HG02973 (cell line): ENCODE results near the gene BLVRB.
"Not testable (repeated sequence)": the region's sequence is repeated elsewhere in the genome, so short reads cannot be mapped to it uniquely, and the experiment has no call there.

Source experiments
- ATAC-seq: cut with Tn5 transposase; IDR thresholded peaks from one replicate; pipeline ENCODE4 v1.9.1; 2021; ENCODE audit warnings: moderate library complexity; ENCODE audit not compliant: unreplicated experiment

The BLVRB gene

DNA sequence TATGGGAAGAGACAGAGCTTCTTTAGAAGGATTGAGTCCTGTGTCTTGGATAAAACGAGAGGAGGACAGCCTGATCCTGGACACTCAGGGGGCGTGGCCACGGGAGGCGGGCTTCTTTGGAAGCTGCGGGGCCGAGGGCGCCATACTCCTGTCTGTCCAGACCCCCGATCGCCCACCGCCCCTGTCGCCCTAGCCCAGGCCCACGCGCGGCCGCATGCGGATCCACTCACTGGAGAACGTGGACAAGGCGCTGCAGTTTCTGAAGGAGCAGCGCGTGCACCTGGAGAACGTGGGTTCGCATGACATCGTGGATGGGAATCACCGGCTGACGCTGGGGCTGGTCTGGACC, 24.3 kb upstream of the BLVRB start:
- no peak for ATAC-seq

- no peak for ATAC-seq
Observed at GRCh38 chr19:40486017-40486416, 20.5 kb upstream of the BLVRB start.

GRCh38 chr19:40475878-40476644, 10.5 kb upstream of the BLVRB start:
- ATAC-seq, result not testable (repeated sequence)

GRCh38 chr19:40474737-40475136, 9.2 kb upstream of the BLVRB start:
- ATAC-seq, result no peak

GRCh38 chr19:40472516-40472915, 7.0 kb upstream of the BLVRB start:
- ATAC-seq, result no peak

GRCh38 chr19:40471111-40471510, 5.6 kb upstream of the BLVRB start:
- no peak for ATAC-seq

DNA sequence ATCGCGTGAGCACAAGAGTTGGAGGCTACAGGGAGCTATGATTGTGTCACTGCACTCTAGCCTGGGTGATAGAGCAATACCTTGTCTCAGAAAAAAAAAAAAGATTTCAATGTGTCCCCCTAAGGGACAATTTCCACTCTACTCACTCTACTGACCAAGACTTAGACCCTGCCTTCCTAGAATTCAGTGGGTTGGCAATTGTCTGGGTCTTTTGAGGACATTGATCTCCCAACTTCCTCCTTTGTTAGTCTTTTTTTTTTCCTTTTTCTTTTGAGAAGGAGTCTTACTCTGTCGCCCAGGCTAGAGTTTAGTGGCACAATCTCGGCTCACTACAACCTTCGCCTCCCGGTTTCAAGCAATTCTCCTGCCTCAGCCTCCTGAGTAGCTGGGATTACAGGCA, 3.5 kb upstream of the BLVRB start:
- ATAC-seq, result no peak

DNA sequence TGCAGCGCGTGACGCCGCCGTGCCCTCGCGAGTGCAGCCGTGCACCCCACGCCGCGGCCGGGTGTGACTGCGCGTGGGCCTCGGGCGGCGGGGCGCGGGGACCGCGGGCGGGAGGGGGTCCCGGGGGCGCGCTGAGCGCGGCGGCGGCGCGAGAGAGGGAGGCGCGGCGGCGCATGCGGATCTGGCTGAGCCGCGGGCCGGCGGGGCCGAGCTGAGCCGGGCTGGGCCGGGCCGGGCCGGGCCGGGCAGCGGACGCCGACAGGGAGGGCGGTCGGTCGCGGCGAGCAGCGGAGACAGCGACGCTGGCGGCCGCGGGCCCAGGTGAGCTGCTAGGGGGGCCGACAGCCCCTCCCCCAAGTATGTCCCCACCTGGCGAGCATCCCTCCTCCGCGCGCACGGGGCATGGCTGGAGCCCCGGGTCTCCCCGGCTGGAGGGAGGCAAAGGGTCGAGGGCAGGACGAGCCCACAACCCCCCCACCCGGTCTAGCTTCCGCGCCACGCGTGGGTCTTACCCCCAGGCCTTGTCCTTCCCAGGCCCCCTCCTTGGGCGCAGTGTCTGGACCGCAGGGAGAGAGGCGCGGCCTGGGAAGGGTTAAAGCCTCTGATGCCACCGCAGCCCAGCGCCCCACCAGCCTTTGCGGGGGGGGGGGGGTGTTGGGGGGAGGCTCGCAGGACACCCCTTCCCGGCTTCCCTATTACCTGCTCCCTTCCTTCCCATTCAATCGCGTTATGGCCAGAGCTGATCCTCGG, 1.6 kb upstream of the BLVRB start, which contains the start of gene SPTBN4:
SPTBN4 (plus strand) TSS at position 17 of the 750 bp plus-strand sequence. CDS start 5,621 bp downstream, outside the sequence.
- ATAC-seq, result no peak

DNA sequence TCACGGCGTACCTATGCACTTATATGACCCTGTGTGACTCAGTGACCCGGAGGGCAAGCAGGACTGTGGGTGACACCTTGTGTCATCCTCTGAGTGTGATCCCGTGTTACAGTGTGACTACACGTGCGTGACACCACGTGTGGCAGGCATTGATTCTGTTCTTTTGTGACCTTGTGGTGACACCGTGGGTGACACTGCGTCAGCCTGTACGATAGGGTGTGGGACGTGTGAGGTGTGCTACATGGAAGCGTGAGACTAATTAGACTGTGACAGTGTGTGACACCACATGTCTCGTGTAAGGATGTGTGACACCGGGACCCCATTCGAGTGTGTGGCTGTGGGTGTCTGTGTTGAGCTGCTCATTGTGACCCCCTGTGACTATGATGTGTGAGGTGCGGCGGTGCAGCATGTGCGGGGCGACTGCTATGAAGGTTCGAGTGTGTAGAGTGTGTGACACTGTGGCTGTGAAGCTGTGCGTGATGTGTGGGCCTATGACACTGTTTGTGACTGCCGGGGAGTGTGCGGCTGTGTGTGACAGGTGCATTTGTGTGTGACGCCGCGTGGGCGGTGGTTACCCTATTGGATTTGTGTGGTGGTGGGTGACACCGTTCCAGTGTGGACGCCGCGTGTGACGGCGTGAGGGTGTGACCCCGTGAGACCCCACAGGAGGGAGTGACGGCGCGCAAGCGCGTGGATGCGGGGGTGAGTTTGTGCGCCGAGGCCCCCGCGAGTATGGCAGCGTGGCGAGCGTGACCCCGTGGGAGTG, 857 bp upstream of the BLVRB start:
- ATAC-seq, result no peak

- ATAC-seq, result no peak
Observed at GRCh38 chr19:40465025-40465556, 454 bp downstream of the BLVRB start.

- ATAC-seq, result no peak
Observed at GRCh38 chr19:40464059-40465024, 1.2 kb downstream of the BLVRB start.

DNA sequence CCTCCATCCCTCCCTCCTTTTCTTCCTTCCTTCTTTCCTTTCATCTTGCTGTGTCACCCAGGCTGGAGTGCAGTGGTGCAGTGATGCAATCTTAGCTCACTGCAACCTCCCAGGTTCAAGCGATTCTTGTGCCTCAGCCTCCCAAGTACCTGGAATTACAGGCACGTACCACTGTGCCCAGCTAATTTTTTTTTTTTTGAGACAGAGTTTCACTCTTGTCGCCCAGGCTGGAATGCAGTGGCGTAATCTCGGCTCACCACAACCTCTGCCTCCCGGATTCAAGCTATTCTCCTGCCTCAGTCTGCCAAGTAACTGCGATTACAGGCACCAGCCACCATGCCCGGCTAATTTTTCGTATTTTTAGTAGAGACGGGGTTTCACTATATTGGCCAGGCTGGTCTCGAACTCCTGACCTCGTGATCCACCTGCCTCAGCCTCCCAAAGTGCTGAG, 1.9 kb downstream of the BLVRB start:
- ATAC-seq, result not testable (repeated sequence)

- ATAC-seq, result no peak
Observed at GRCh38 chr19:40461669-40462221, 3.8 kb downstream of the BLVRB start.

GRCh38 chr19:40460185-40460584, 5.4 kb downstream of the BLVRB start:
- ATAC-seq, result no peak

- no peak for ATAC-seq
Observed at GRCh38 chr19:40458597-40458974, 7.0 kb downstream of the BLVRB start.

- no peak for ATAC-seq
Observed at GRCh38 chr19:40457953-40458596, 7.5 kb downstream of the BLVRB start.

DNA sequence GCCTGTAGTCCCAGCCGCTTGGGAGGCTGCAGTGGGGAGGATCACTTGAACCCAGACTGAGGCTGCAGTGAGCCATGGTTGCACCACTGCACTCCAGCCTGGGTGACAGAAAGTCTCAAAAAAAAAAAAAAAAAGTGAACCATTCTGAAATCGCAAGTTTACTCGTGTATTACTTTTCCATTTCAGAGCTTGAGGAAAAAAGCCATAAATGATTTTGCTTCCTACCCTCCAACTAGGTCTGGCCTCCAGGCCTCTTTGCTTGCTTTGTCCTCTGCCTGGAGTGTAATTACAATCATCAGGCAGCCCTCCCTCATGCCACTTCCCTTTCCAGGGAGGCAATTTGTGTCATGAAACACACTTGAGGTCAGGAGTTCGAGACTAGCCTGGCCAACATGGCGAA, 8.5 kb downstream of the BLVRB start:
- no peak for ATAC-seq

DNA sequence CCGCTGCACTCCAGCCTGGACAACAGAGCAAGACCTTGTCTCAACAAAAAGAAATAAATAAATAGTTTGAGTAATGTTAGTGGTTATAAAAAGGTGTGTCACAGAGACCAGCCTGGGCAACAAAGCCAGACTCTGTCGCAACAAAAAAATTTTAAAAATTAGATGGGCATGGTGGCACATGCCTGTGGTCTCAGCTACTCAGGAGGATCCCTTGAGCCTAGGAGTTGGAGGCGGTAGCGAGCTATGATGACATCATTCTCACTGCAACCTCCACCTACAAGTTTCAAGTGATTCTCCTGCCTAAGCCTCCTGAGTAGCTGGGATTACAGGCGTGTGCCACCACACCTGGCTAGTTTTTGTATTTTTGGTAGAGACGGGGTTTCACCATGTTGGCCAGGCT, 11.6 kb downstream of the BLVRB start:
- not testable (repeated sequence) for ATAC-seq

- no peak for ATAC-seq
Observed at GRCh38 chr19:40453151-40453735, 12.3 kb downstream of the BLVRB start.
